ENCODE results near the gene MEF2C.

The MEF2C gene

GRCh38 chr5:88792144-88792840 lies 90.7 kb downstream of the MEF2C start:
- Histone ChIP-seq H3K9me3 (ENCODE audit: control insufficient read depth in 1 of 2, low read length in 2 of 2) (no peaks in the 10 kb centered on the region), H3K36me3 (ENCODE audit: control insufficient read depth in 1 of 2, insufficient read depth in 2 of 2, low read length in 2 of 2) (no peaks in the 10 kb centered on the region), H3K27me3 (ENCODE audit: low read depth, low read length) (no peaks in the 10 kb centered on the region), H3K4me1 (ENCODE audit: control insufficient read depth in 1 of 2, insufficient read depth in 2 of 2, low read length in 2 of 2) (no peaks in the 10 kb centered on the region), H3K27ac (ENCODE audit: low read length) (no peak overlapping the region), H3K4me3 (ENCODE audit: low read depth in 1 of 2, low read length in 2 of 2) (no peak overlapping the region)

- peaks cover 0 to 9% of the 10 kb centered on the region in 2 donors for H3K4me1 ChIP-seq (ENCODE audit: control insufficient read depth in 1 of 2, insufficient read depth in 2 of 2, low read length in 2 of 2)
- no peak overlapping the region for H3K4me3 ChIP-seq (ENCODE audit: low read depth in 1 of 2, low read length in 2 of 2)
- H3K27ac ChIP-seq (ENCODE audit: low read length): no peak overlapping the region
- H3K36me3 ChIP-seq (ENCODE audit: control insufficient read depth in 1 of 2, insufficient read depth in 2 of 2, low read length in 2 of 2): peaks cover 0 to 16% of the 10 kb centered on the region in 2 donors
- H3K27me3 ChIP-seq (ENCODE audit: low read depth, low read length): no peaks in the 10 kb centered on the region
- H3K9me3 ChIP-seq (ENCODE audit: control insufficient read depth in 1 of 2, low read length in 2 of 2): no peaks in the 10 kb centered on the region
Measured at GRCh38 chr5:88787856-88788255, 95.1 kb downstream of the MEF2C start.

GRCh38 chr5:88786789-88787188 lies 96.2 kb downstream of the MEF2C start:
- no peak overlapping the region for H3K4me3 ChIP-seq (ENCODE audit: low read depth in 1 of 2, low read length in 2 of 2)
- H3K4me1 ChIP-seq (ENCODE audit: control insufficient read depth in 1 of 2, insufficient read depth in 2 of 2, low read length in 2 of 2): peaks cover 0 to 9% of the 10 kb centered on the region in 2 donors
- no peaks in the 10 kb centered on the region for H3K9me3 ChIP-seq (ENCODE audit: control insufficient read depth in 1 of 2, low read length in 2 of 2)
- H3K36me3 ChIP-seq (ENCODE audit: control insufficient read depth in 1 of 2, insufficient read depth in 2 of 2, low read length in 2 of 2): peaks cover 0 to 16% of the 10 kb centered on the region in 2 donors
- H3K27me3 ChIP-seq (ENCODE audit: low read depth, low read length): no peaks in the 10 kb centered on the region
- no peak overlapping the region for H3K27ac ChIP-seq (ENCODE audit: low read length)

GRCh38 chr5:88785746-88786565 lies 97.0 kb downstream of the MEF2C start:
- H3K4me3 ChIP-seq (ENCODE audit: low read depth in 1 of 2, low read length in 2 of 2): no peak overlapping the region
- peaks cover 0 to 16% of the 10 kb centered on the region in 2 donors for H3K36me3 ChIP-seq (ENCODE audit: control insufficient read depth in 1 of 2, insufficient read depth in 2 of 2, low read length in 2 of 2)
- peaks cover 0 to 9% of the 10 kb centered on the region in 2 donors for H3K4me1 ChIP-seq (ENCODE audit: control insufficient read depth in 1 of 2, insufficient read depth in 2 of 2, low read length in 2 of 2)
- H3K9me3 ChIP-seq (ENCODE audit: control insufficient read depth in 1 of 2, low read length in 2 of 2): no peaks in the 10 kb centered on the region
- H3K27me3 ChIP-seq (ENCODE audit: low read depth, low read length): no peaks in the 10 kb centered on the region
- peak overlapping the region; percentile 62 for H3K27ac ChIP-seq (ENCODE audit: low read length)

- Histone ChIP-seq H3K27ac (ENCODE audit: low read length) (no peak overlapping the region), H3K36me3 (ENCODE audit: control insufficient read depth in 1 of 2, insufficient read depth in 2 of 2, low read length in 2 of 2) (peaks cover 0 to 16% of the 10 kb centered on the region in 2 donors), H3K4me3 (ENCODE audit: low read depth in 1 of 2, low read length in 2 of 2) (no peak overlapping the region), H3K4me1 (ENCODE audit: control insufficient read depth in 1 of 2, insufficient read depth in 2 of 2, low read length in 2 of 2) (peaks cover 0 to 9% of the 10 kb centered on the region in 2 donors), H3K27me3 (ENCODE audit: low read depth, low read length) (no peaks in the 10 kb centered on the region), H3K9me3 (ENCODE audit: control insufficient read depth in 1 of 2, low read length in 2 of 2) (no peaks in the 10 kb centered on the region)
Measured at GRCh38 chr5:88782571-88782970, 100.4 kb downstream of the MEF2C start.

- no peak overlapping the region for H3K4me3 ChIP-seq (ENCODE audit: low read depth in 1 of 2, low read length in 2 of 2)
- H3K36me3 ChIP-seq (ENCODE audit: control insufficient read depth in 1 of 2, insufficient read depth in 2 of 2, low read length in 2 of 2): peaks cover 0 to 13% of the 10 kb centered on the region in 2 donors
- no peaks in the 10 kb centered on the region for H3K4me1 ChIP-seq (ENCODE audit: control insufficient read depth in 1 of 2, insufficient read depth in 2 of 2, low read length in 2 of 2)
- no peak overlapping the region for H3K27ac ChIP-seq (ENCODE audit: low read length)
- H3K9me3 ChIP-seq (ENCODE audit: control insufficient read depth in 1 of 2, low read length in 2 of 2): no peaks in the 10 kb centered on the region
- no peaks in the 10 kb centered on the region for H3K27me3 ChIP-seq (ENCODE audit: low read depth, low read length)
Measured at GRCh38 chr5:88780736-88781135, 102.2 kb downstream of the MEF2C start.

GRCh38 chr5:88778736-88779135 lies 104.2 kb downstream of the MEF2C start:
- Histone ChIP-seq H3K36me3 (ENCODE audit: control insufficient read depth in 1 of 2, insufficient read depth in 2 of 2, low read length in 2 of 2) (peaks cover 0 to 1% of the 10 kb centered on the region in 2 donors), H3K27ac (ENCODE audit: low read length) (no peak overlapping the region), H3K27me3 (ENCODE audit: low read depth, low read length) (no peaks in the 10 kb centered on the region), H3K9me3 (ENCODE audit: control insufficient read depth in 1 of 2, low read length in 2 of 2) (no peaks in the 10 kb centered on the region), H3K4me3 (ENCODE audit: low read depth in 1 of 2, low read length in 2 of 2) (no peak overlapping the region), H3K4me1 (ENCODE audit: control insufficient read depth in 1 of 2, insufficient read depth in 2 of 2, low read length in 2 of 2) (no peaks in the 10 kb centered on the region)

- Histone ChIP-seq H3K9me3 (ENCODE audit: control insufficient read depth in 1 of 2, low read length in 2 of 2) (no peaks in the 10 kb centered on the region), H3K27me3 (ENCODE audit: low read depth, low read length) (no peaks in the 10 kb centered on the region), H3K4me3 (ENCODE audit: low read depth in 1 of 2, low read length in 2 of 2) (no peak overlapping the region), H3K36me3 (ENCODE audit: control insufficient read depth in 1 of 2, insufficient read depth in 2 of 2, low read length in 2 of 2) (peaks cover 0 to 3% of the 10 kb centered on the region in 2 donors), H3K4me1 (ENCODE audit: control insufficient read depth in 1 of 2, insufficient read depth in 2 of 2, low read length in 2 of 2) (no peaks in the 10 kb centered on the region), H3K27ac (ENCODE audit: low read length) (no peak overlapping the region)
Measured at GRCh38 chr5:88776692-88777091, 106.3 kb downstream of the MEF2C start.

GRCh38 chr5:88772831-88773230 lies 110.2 kb downstream of the MEF2C start:
- Histone ChIP-seq H3K9me3 (ENCODE audit: control insufficient read depth in 1 of 2, low read length in 2 of 2) (no peaks in the 10 kb centered on the region), H3K4me1 (ENCODE audit: control insufficient read depth in 1 of 2, insufficient read depth in 2 of 2, low read length in 2 of 2) (peaks cover 0 to 4% of the 10 kb centered on the region in 2 donors), H3K27ac (ENCODE audit: low read length) (no peak overlapping the region), H3K27me3 (ENCODE audit: low read depth, low read length) (no peaks in the 10 kb centered on the region), H3K4me3 (ENCODE audit: low read depth in 1 of 2, low read length in 2 of 2) (no peak overlapping the region), H3K36me3 (ENCODE audit: control insufficient read depth in 1 of 2, insufficient read depth in 2 of 2, low read length in 2 of 2) (peaks cover 0 to 3% of the 10 kb centered on the region in 2 donors)

- H3K9me3 ChIP-seq (ENCODE audit: control insufficient read depth in 1 of 2, low read length in 2 of 2): no peaks in the 10 kb centered on the region
- no peaks in the 10 kb centered on the region for H3K27me3 ChIP-seq (ENCODE audit: low read depth, low read length)
- peaks cover 0 to 3% of the 10 kb centered on the region in 2 donors for H3K36me3 ChIP-seq (ENCODE audit: control insufficient read depth in 1 of 2, insufficient read depth in 2 of 2, low read length in 2 of 2)
- peaks cover 0 to 4% of the 10 kb centered on the region in 2 donors for H3K4me1 ChIP-seq (ENCODE audit: control insufficient read depth in 1 of 2, insufficient read depth in 2 of 2, low read length in 2 of 2)
- no peak overlapping the region for H3K4me3 ChIP-seq (ENCODE audit: low read depth in 1 of 2, low read length in 2 of 2)
- H3K27ac ChIP-seq (ENCODE audit: low read length): no peak overlapping the region
Measured at GRCh38 chr5:88772047-88772446, 110.9 kb downstream of the MEF2C start.
